B cell (primary cell): ENCODE data around the gene MYRFL.

Source experiments
- EZH2 ChIP-seq: IDR thresholded peaks from 2 replicates; pipeline ENCODE4 v1.6.1; 2012; ENCODE audit warnings: borderline replicate concordance, low read depth, mild to moderate bottlenecking, moderate library complexity, low read length; ENCODE audit not compliant: insufficient read depth, poor library complexity, severe bottlenecking
- TF ChIP-seq, protein P1 (sequence below): fragments of 200-600 bp; IDR thresholded peaks from one replicate; pipeline ENCODE4 v1.8.0; 2022; ENCODE audit warnings: antibody characterized with exemption, mild to moderate bottlenecking

DNA sequence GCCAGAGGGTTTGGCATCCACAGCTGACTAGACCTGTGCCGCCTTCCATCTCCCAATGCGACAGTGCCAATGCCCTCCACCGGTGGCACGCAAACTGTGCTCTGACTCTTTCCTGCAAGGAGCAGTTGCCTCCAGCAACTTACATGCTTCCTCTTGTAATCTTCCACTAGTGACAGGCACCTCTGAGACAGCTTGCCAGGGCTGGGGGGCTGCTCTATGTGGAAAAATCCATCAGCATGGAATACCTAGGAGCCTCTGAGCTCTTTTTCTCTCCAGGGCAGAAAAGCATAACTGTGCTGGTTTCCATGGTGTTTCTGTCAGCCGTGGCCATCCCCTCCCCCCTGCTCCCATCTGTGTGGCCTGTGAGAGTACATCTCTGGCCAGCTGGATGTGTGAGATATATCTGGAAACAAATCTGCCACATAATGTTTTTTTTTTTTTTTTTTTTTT lies 110.6 kb downstream of the MYRFL start:
- TF ChIP-seq, protein P1, sequence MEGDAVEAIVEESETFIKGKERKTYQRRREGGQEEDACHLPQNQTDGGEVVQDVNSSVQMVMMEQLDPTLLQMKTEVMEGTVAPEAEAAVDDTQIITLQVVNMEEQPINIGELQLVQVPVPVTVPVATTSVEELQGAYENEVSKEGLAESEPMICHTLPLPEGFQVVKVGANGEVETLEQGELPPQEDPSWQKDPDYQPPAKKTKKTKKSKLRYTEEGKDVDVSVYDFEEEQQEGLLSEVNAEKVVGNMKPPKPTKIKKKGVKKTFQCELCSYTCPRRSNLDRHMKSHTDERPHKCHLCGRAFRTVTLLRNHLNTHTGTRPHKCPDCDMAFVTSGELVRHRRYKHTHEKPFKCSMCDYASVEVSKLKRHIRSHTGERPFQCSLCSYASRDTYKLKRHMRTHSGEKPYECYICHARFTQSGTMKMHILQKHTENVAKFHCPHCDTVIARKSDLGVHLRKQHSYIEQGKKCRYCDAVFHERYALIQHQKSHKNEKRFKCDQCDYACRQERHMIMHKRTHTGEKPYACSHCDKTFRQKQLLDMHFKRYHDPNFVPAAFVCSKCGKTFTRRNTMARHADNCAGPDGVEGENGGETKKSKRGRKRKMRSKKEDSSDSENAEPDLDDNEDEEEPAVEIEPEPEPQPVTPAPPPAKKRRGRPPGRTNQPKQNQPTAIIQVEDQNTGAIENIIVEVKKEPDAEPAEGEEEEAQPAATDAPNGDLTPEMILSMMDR = no peak
- no peak for TF ChIP-seq EZH2
